Smooth muscle cell (in vitro differentiated cells): ENCODE measurements around the gene HELB. TPM values are rescaled to one million over a fixed set of nuclear protein-coding genes. Genes with fewer than 3 reads are reported as not detected.
A peak's percentile ranks its signal among the peaks of the same experiment; 100 is the strongest.

Experiments
- DNase-seq: peaks from one replicate; lab custom pipeline; 2025; ENCODE audit not compliant: unreplicated experiment; lab: John Stamatoyannopoulos, UW
- H2AFZ ChIP-seq: fragments of 200-600 bp; sonication (generic); 2 replicates; pipeline ENCODE4 v1.6.0; 2016; ENCODE audit warnings: antibody characterized with exemption, low read depth, mild to moderate bottlenecking
- H3F3A ChIP-seq: fragments of 200-600 bp; sonication (generic); 2 replicates; pipeline ENCODE4 v1.6.0; 2017; ENCODE audit warnings: antibody characterized with exemption, low read depth
- H3K27ac ChIP-seq: fragments of 200-600 bp; sonication (generic); 2 replicates; pipeline ENCODE4 v1.5.1; 2016; ENCODE audit warnings: low read depth, mild to moderate bottlenecking
- H3K27me3 ChIP-seq: fragments of 200-600 bp; sonication (generic); 2 replicates; pipeline ENCODE4 v1.6.1; 2016; ENCODE audit warnings: low read depth, mild to moderate bottlenecking
- H3K36me3 ChIP-seq: fragments of 200-600 bp; sonication (generic); 2 replicates; pipeline ENCODE4 v1.5.1; 2016; ENCODE audit warnings: low read depth
- H3K4me1 ChIP-seq: fragments of 200-600 bp; sonication (generic); 2 replicates; pipeline ENCODE4 v1.5.1; 2016; ENCODE audit warnings: low read depth
- H3K4me2 ChIP-seq: fragments of 200-600 bp; sonication (generic); 2 replicates; pipeline ENCODE4 v1.6.0; 2016; ENCODE audit warnings: mild to moderate bottlenecking
- H3K4me3 ChIP-seq: fragments of 200-600 bp; sonication (generic); 2 replicates; pipeline ENCODE4 v1.5.1; 2016; ENCODE audit warnings: mild to moderate bottlenecking
- H3K79me2 ChIP-seq: fragments of 200-600 bp; sonication (generic); 2 replicates; pipeline ENCODE4 v1.6.0; 2016; ENCODE audit warnings: low read depth, mild to moderate bottlenecking
- H3K9ac ChIP-seq: fragments of 200-600 bp; sonication (generic); 2 replicates; pipeline ENCODE4 v1.6.0; 2016; ENCODE audit warnings: low read depth
- H3K9me3 ChIP-seq: fragments of 200-600 bp; sonication (generic); replicated peaks from 2 replicates; pipeline ENCODE4 v1.5.1; 2016; ENCODE audit warnings: low read depth
- H4K20me1 ChIP-seq: fragments of 200-600 bp; sonication (generic); 2 replicates; pipeline ENCODE4 v1.6.0; 2016; ENCODE audit warnings: low read depth
- CTCF ChIP-seq: fragments of 200-600 bp; sonication (generic); IDR thresholded peaks from 2 replicates; pipeline ENCODE4 v1.5.1; 2017; ENCODE audit warnings: borderline replicate concordance, mild to moderate bottlenecking, antibody characterized with exemption; ENCODE audit not compliant: insufficient read depth, poor library complexity, severe bottlenecking
- WGBS: methylation state at CpG from one replicate; pipeline ENCODE4 v1.1.7; 2016; ENCODE audit warnings: low lambda C conversion rate; 5-methylcytosine and 5-hydroxymethylcytosine counted together
- polyA plus RNA-seq: library from polyadenylated mRNA; unstranded; fragments of >200 nt; fragmentation: Nextera tagmentation; extraction: Ambion mirVana; gene quantifications from 2 replicates; pipeline ENCODE4 v1.2.1, GENCODE V29; 2016
- total RNA-seq: library from RNA; depleted of rRNA; stranded (reverse); fragments of >200 nt; gene quantifications from 2 replicates; pipeline ENCODE4 v1.2.3, GENCODE V29; 2014

Gene HELB
- total and polyA plus RNA-seq, 2 experiments from 2014 or later, result 1.9 to 5.7 TPM

GRCh38 chr12:66345956-66346355 is 43.7 kb downstream of the HELB start:
- Histone ChIP-seq H3K9me3 (peaks cover 3% of the 10 kb centered on the region), H2AFZ (no peak overlapping the region), H3K4me1 (no peaks in the 10 kb centered on the region), H3K4me2 (no peak overlapping the region), H3K27ac (no peak overlapping the region), H3K27me3 (no peaks in the 10 kb centered on the region), H3F3A (no peaks in the 10 kb centered on the region), H3K79me2 (no peaks in the 10 kb centered on the region), H3K36me3 (no peaks in the 10 kb centered on the region), H3K4me3 (no peak overlapping the region), H4K20me1 (no peaks in the 10 kb centered on the region), H3K9ac (no peak overlapping the region)
- TF ChIP-seq CTCF, result no peak
- WGBS, result 97% methylated on average over 2 of the region's 2 CpGs
- DNase-seq, result no peak

GRCh38 chr12:66351301-66351700 is 49.0 kb downstream of the HELB start:
- Histone ChIP-seq H3K4me2 (no peak overlapping the region), H3K27me3 (no peaks in the 10 kb centered on the region), H3K4me1 (no peaks in the 10 kb centered on the region), H2AFZ (no peak overlapping the region), H3K9me3 (no peaks in the 10 kb centered on the region), H3K36me3 (no peaks in the 10 kb centered on the region), H3K27ac (no peak overlapping the region), H3F3A (no peaks in the 10 kb centered on the region), H3K9ac (no peak overlapping the region), H4K20me1 (no peaks in the 10 kb centered on the region), H3K79me2 (no peaks in the 10 kb centered on the region), H3K4me3 (no peak overlapping the region)
- DNase-seq, result no peak
- WGBS, result 89% methylated on average over 2 of the region's 2 CpGs
- no peak for TF ChIP-seq CTCF

- no peak overlapping the region for H3K27ac ChIP-seq
- H3K4me1 ChIP-seq, result no peaks in the 10 kb centered on the region
- no peaks in the 10 kb centered on the region for H3K36me3 ChIP-seq
- H4K20me1 ChIP-seq, result no peaks in the 10 kb centered on the region
- H3K4me2 ChIP-seq, result no peak overlapping the region
- no peaks in the 10 kb centered on the region for H3K9me3 ChIP-seq
- H3K27me3 ChIP-seq, result no peaks in the 10 kb centered on the region
- no peak overlapping the region for H3K9ac ChIP-seq
- peak; percentile 40 for TF ChIP-seq CTCF
- DNase-seq, result no peak
- no peak overlapping the region for H2AFZ ChIP-seq
- H3K4me3 ChIP-seq, result no peak overlapping the region
- no peaks in the 10 kb centered on the region for H3F3A ChIP-seq
- no peaks in the 10 kb centered on the region for H3K79me2 ChIP-seq
- WGBS, result 71% methylated on average over 9 of the region's 9 CpGs
These were observed 49.9 kb downstream of the HELB start for GRCh38 chr12:66352197-66352596.

- H3K4me2 ChIP-seq, result no peak overlapping the region
- no peaks in the 10 kb centered on the region for H3F3A ChIP-seq
- no peak overlapping the region for H3K27ac ChIP-seq
- no peak for TF ChIP-seq CTCF
- H3K9ac ChIP-seq, result no peak overlapping the region
- H3K4me3 ChIP-seq, result no peak overlapping the region
- WGBS, result 98% methylated on average over 8 of the region's 8 CpGs
- H3K9me3 ChIP-seq, result no peaks in the 10 kb centered on the region
- H4K20me1 ChIP-seq, result no peaks in the 10 kb centered on the region
- no peaks in the 10 kb centered on the region for H3K4me1 ChIP-seq
- no peaks in the 10 kb centered on the region for H3K36me3 ChIP-seq
- no peak for DNase-seq
- no peak overlapping the region for H2AFZ ChIP-seq
- no peaks in the 10 kb centered on the region for H3K79me2 ChIP-seq
- H3K27me3 ChIP-seq, result no peaks in the 10 kb centered on the region
These were observed 50.6 kb downstream of the HELB start for GRCh38 chr12:66352899-66353298.
